Measurements from ENCODE around the gene TOMM34.

Gene TOMM34

GRCh38 chr20:44960103-44960852 is at the start of gene TOMM34:
Gene TOMM34 (minus strand): TSS chr20:44960397. CDS start chr20:44960333, 64 bp downstream.
- DNase-seq (ENCODE audit: low read depth in 2 of 2), result peak; percentile 84 to 90

GRCh38 chr20:45008521-45009049 is 48.4 kb upstream of the TOMM34 start:
- no peak for DNase-seq (ENCODE audit: low read depth in 2 of 2)

- DNase-seq (ENCODE audit: low read depth in 2 of 2), result no peak
Measured at GRCh38 chr20:44997668-44998067, 37.5 kb upstream of the TOMM34 start.

- no peak for DNase-seq (ENCODE audit: low read depth in 2 of 2)
Measured at GRCh38 chr20:44997171-44997570, 37.0 kb upstream of the TOMM34 start.

GRCh38 chr20:44993343-44993742 is 33.1 kb upstream of the TOMM34 start:
- no peak for DNase-seq (ENCODE audit: low read depth in 2 of 2)

- DNase-seq (ENCODE audit: low read depth in 2 of 2), result no peak
Measured at GRCh38 chr20:44990957-44991356, 30.8 kb upstream of the TOMM34 start.

- no peak for DNase-seq (ENCODE audit: low read depth in 2 of 2)
Measured at GRCh38 chr20:44990425-44990824, 30.2 kb upstream of the TOMM34 start.

GRCh38 chr20:44988631-44989171 is 28.5 kb upstream of the TOMM34 start:
- no peak for DNase-seq (ENCODE audit: low read depth in 2 of 2)

- no peak for DNase-seq (ENCODE audit: low read depth in 2 of 2)
Measured at GRCh38 chr20:44983093-44983674, 23.0 kb upstream of the TOMM34 start.

GRCh38 chr20:44981736-44982406 is 21.7 kb upstream of the TOMM34 start:
- DNase-seq (ENCODE audit: low read depth in 2 of 2), result no peak

GRCh38 chr20:44979090-44979621 is 19.0 kb upstream of the TOMM34 start:
- DNase-seq (ENCODE audit: low read depth in 2 of 2), result peak; percentile 41 to 55

- DNase-seq (ENCODE audit: low read depth in 2 of 2), result no peak
Measured at GRCh38 chr20:44976698-44977097, 16.5 kb upstream of the TOMM34 start.

- DNase-seq (ENCODE audit: low read depth in 2 of 2), result no peak
Measured at GRCh38 chr20:44973053-44973452, 12.9 kb upstream of the TOMM34 start.

- no peak for DNase-seq (ENCODE audit: low read depth in 2 of 2)
Measured at GRCh38 chr20:44970243-44970757, 10.1 kb upstream of the TOMM34 start.

- no peak for DNase-seq (ENCODE audit: low read depth in 2 of 2)
Measured at GRCh38 chr20:44969300-44969894, 9.2 kb upstream of the TOMM34 start.

- DNase-seq (ENCODE audit: low read depth in 2 of 2), result no peak
Measured at GRCh38 chr20:44967207-44967807, 7.1 kb upstream of the TOMM34 start.

- peak; percentile 91 to 94 for DNase-seq (ENCODE audit: low read depth in 2 of 2)
Measured at GRCh38 chr20:44966030-44966961, 6.1 kb upstream of the TOMM34 start, which contains the start of gene STK4. Gene STK4 (plus strand): TSS chr20:44966512. CDS start chr20:44966569, 57 bp downstream.

GRCh38 chr20:44965651-44966029 is 5.4 kb upstream of the TOMM34 start:
- DNase-seq (ENCODE audit: low read depth in 2 of 2), result no peak

- no peak for DNase-seq (ENCODE audit: low read depth in 2 of 2)
Measured at GRCh38 chr20:44963325-44964215, 3.4 kb upstream of the TOMM34 start.
